GM19328 (cell line): Measurements from ENCODE around the gene RBM19.

Experiments
- ATAC-seq: cut with Tn5 transposase; IDR thresholded peaks from one replicate; pipeline ENCODE4 v1.9.1; 2021; ENCODE audit warnings: mild to moderate bottlenecking, moderate library complexity; ENCODE audit not compliant: unreplicated experiment

The RBM19 gene

GRCh38 chr12:113862590-113863454, 103.3 kb downstream of the RBM19 start:
- ATAC-seq: no peak

GRCh38 chr12:113861708-113862312, 104.3 kb downstream of the RBM19 start:
- ATAC-seq: no peak

DNA sequence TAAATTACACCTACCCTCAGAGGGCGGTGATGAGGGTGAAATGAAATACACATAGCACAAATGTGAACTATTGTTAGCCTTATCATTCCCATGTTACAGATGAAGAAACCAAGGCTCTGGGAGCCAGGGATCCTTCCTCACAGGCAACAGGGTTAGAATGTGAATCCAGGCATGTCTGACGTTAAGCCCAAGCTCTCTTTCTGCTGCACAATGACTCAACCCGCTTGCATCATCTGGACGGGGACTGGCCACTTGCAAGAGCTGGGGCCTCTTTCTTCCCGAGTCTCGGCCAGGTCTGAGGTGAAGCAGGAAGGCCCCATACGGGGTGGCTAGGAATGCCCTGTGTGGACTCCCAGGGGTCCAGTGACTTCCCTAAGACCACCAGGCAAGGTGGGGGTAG, 105.2 kb downstream of the RBM19 start:
- no peak for ATAC-seq

- no peak for ATAC-seq
Measured at GRCh38 chr12:113860059-113860820, 105.9 kb downstream of the RBM19 start.

GRCh38 chr12:113858841-113859386, 107.2 kb downstream of the RBM19 start:
- no peak for ATAC-seq

GRCh38 chr12:113857371-113857770, 108.8 kb downstream of the RBM19 start:
- no peak for ATAC-seq

DNA sequence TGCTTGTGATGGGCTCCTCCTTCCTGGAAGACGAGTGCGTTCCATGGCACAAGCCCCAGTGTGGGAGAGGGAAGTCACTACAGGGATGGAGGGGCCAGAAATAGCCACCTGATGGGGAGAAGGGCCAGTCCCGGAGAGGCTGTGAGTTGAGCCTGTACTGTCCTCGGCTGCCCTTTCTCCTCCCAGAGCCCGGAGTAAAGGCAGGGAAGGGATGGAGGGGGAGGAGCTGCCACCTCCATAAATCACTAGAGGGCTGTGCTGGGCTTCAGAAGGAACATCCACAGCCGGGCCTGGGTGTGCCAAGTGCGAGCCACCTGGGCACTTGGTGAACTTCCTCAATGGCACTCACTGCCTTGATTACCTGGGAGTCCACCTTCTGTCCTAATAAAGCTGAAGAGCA, 110.1 kb downstream of the RBM19 start:
- ATAC-seq: no peak

GRCh38 chr12:113854385-113855142, 111.6 kb downstream of the RBM19 start:
- ATAC-seq: no peak

DNA sequence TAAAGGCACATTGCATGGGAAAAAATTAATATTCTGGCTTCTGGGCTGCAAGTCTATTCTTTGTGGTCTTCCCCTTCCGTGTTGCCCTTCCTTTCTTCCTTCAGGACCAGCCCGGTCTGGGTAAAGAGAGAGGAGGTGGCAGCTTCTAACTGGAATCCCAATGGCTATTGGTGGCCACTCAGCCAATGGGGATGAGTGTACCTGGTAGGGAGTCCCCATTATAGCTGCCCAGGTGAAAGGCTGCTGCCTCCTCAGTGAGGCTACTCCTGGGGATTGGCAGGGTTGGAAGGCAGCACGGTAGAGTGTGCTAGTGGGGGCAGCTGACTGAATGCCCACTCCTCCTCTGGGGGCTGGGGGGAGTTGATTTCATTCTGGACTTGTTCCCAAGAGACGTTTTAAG, 112.6 kb downstream of the RBM19 start:
- no peak for ATAC-seq

GRCh38 chr12:113852695-113853490, 113.2 kb downstream of the RBM19 start:
- no peak for ATAC-seq

DNA sequence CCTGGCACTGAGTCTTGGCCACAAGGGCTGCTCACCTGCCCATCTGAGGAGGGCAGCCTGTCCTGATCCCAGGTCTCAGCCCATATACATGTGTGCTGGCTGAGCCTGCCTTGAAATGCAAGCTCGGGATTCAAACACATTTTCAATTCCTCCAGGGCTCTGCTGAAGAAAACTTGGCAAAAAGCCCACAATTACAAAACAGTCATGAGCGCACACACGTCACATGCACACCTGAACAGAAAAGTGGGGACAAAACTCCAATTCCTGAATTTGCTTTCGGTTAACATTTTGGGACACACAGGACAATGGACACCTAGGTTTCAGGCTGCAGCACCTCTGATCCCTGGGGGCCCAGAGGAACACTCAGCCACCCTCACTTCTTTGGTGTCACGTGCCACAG, 113.9 kb downstream of the RBM19 start:
- no peak for ATAC-seq

- ATAC-seq: no peak
Measured at GRCh38 chr12:113850309-113851056, 115.6 kb downstream of the RBM19 start.

DNA sequence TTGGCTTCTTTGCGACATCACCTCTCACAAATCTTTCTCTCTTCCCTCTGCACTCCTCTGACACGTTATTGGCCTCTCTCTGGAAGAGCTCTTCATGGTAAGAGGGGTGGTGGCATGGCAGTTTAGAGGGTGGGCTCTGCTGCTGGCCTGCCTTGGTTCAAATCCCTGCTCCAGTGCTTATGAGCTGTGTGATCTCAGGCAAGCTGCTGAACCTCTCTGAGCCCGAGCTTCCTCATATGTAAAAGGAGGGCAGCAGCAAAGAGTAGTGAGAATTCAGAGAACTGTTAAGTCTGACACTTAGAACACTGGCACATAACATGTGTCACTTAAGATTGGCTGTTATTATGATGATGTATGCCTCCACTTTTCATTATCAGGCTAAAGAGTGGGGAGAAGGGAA, 118.3 kb downstream of the RBM19 start:
- ATAC-seq: no peak

GRCh38 chr12:113846883-113847755, 119.0 kb downstream of the RBM19 start:
- ATAC-seq: no peak

DNA sequence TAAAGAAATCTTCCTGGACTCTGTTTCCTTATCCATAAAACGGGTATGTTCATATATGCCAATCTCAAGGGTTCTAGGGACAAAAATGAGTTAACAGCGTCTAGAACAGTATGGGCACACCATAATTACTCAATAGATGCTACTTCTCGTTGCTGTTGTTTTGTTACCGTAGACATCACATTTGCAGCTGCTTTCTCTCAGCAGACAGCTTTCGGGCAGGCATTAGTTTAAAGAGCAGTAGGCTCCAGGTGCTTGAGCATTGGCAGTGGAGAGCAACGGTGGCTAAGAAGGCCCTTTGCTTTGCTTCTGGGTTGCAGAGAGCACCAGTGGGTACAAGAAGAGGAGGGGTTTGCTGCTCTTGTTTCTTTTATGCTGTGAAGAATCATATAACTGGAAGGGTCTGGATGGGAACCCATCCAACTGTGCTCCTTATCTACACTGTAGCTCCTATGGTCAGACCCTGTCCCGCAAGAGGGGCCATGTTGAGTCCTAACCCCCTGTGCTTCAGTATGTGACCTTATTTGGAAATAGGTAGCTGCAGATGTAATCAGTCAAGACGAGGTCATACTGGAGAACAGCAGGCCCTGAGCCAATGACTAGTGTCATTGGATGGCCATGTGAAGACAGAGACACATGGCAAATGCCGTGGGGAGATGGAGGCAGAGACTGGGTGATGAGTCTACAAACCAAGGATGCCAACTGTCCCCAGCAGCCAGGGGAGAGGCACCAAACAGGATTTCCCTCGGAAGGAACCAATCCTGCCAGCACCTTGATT, 120.0 kb downstream of the RBM19 start:
- no peak for ATAC-seq

- ATAC-seq: no peak
Measured at GRCh38 chr12:113844495-113845210, 121.5 kb downstream of the RBM19 start.

GRCh38 chr12:113842699-113843098, 123.4 kb downstream of the RBM19 start:
- no peak for ATAC-seq
